ENCODE measurements around the gene PDE6C. TPM values are rescaled to one million over a fixed set of nuclear protein-coding genes. Genes with fewer than 3 reads are reported as not detected.

PDE6C gene
- total RNA-seq, 1 experiment from 2014 or later: not detected

DNA sequence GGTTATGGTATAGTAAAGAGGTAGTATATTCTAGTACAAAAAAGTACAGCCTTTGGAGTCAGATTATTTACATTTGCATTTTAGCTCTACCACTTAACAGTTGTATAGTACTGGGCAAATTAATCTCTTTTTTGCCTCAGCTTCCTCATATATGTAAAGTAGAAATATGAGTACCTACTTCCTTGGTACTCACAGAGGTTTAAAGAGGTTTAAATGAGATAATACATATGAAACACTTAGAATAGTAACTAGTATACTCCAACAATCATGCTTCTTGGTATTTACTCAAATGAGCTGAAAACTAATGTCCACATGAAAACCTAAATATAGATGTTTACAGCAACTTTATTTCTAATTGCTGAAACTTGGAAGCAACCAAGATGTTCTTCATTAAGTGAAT, 75.4 kb downstream of the PDE6C start:
- Histone ChIP-seq H2BK20ac (ENCODE audit: low read depth, low read length, poor library complexity, severe bottlenecking) (no peak overlapping the region), H3K23ac (ENCODE audit: insufficient read length, low read depth, low read length) (no peak overlapping the region), H4K5ac (ENCODE audit: insufficient read length, low read depth, low read length) (no peak overlapping the region), H3K14ac (ENCODE audit: insufficient read depth, low read length) (no peak overlapping the region), H3K4me2 (ENCODE audit: insufficient read depth, insufficient read length, low read length) (no peak overlapping the region), H3K23me2 (ENCODE audit: insufficient read length, low read depth, low read length, poor library complexity, severe bottlenecking) (no peaks in the 10 kb centered on the region), H3T11ph (ENCODE audit: low read length) (no peak overlapping the region), H3K56ac (ENCODE audit: insufficient read length, low read depth, low read length) (no peak overlapping the region), H2BK5ac (ENCODE audit: insufficient read length, low read length) (no peak overlapping the region), H4K8ac (replicated peaks; ENCODE audit: insufficient read length, low read depth, low read length) (no peak overlapping the region), H4K91ac (ENCODE audit: insufficient read length, low read depth, low read length) (no peak overlapping the region), H2BK15ac (ENCODE audit: low read depth, low read length) (no peak overlapping the region), H3K18ac (ENCODE audit: insufficient read length, low read depth, low read length) (no peak overlapping the region), H2AK5ac (ENCODE audit: insufficient read length, low read length) (no peak overlapping the region), H3K9me3 (ENCODE audit: control insufficient read depth, low read depth, low read length) (no peaks in the 10 kb centered on the region), H3K79me2 (ENCODE audit: insufficient read depth, low read length) (no peaks in the 10 kb centered on the region), H3K79me1 (ENCODE audit: insufficient read depth, low read depth, low read length, poor library complexity, severe bottlenecking) (no peaks in the 10 kb centered on the region), H3K4me1 (ENCODE audit: insufficient read depth, low read length) (no peaks in the 10 kb centered on the region), H3K9ac (ENCODE audit: extremely low read depth, insufficient read length, low read length) (no peak overlapping the region), H2BK12ac (ENCODE audit: insufficient read length, low read depth, low read length) (no peak overlapping the region), H3K4ac (ENCODE audit: low read depth, low read length) (no peak overlapping the region), H4K20me1 (ENCODE audit: control insufficient read depth, insufficient read depth, insufficient read length) (no peaks in the 10 kb centered on the region), H3K27ac (ENCODE audit: insufficient read length, low read depth, low read length) (no peak overlapping the region), H3K27me3 (ENCODE audit: insufficient read depth, low read length) (no peaks in the 10 kb centered on the region), H2AFZ (ENCODE audit: low read length) (no peak overlapping the region), H2BK120ac (ENCODE audit: low read depth, low read length, poor library complexity, severe bottlenecking) (no peak overlapping the region)
- DNase-seq: no peak
- no peak for TF ChIP-seq CTCF (conservative IDR thresholded peaks at IDR 0.05)
- H3K27ac Mint-ChIP-seq: no peak overlapping the region
- H3K27me3 Mint-ChIP-seq (ENCODE audit: low read depth): no peaks in the 10 kb centered on the region
- no peaks in the 10 kb centered on the region for H3K9me3 Mint-ChIP-seq
- peaks cover 0 to 13% (median 3%) of the 10 kb centered on the region in 3 experiments; a peak in 3 of 7 replicates for H3K36me3 Mint-ChIP-seq (ENCODE audit: insufficient read depth in 1 of 3, low read depth in 3 of 3)
- no peak overlapping the region for H3K4me3 Mint-ChIP-seq
- H3K4me1 Mint-ChIP-seq: peaks cover 10 to 16% of the 10 kb centered on the region in 2 experiments

All from H9 (cell line).